Activated naive CD4-positive, alpha-beta T cell treated with anti-CD3 and anti-CD28 coated beads for 36 hours (primary cell): ENCODE measurements around the gene FKBP14. TPM values are rescaled to one million over a fixed set of nuclear protein-coding genes. Genes with fewer than 3 reads are reported as not detected.
"Not testable (repeated sequence)": the region's sequence is repeated elsewhere in the genome, so short reads cannot be mapped to it uniquely, and the experiment has no call there.

ENCODE experiments used
- CTCF ChIA-PET: fragments of 350-600 bp; sonication (Branson Sonifier 250); formaldehyde crosslinking; loops from one replicate; lab custom pipeline; 2021; ENCODE audit warnings: antibody characterized with exemption; lab: Charles Lee
- DNase-seq: peaks from one replicate; pipeline ENCODE4 v3.0.0-alpha.2; 2020
- H3K27ac Mint-ChIP-seq: one replicate; pipeline ENCODE4 v1.8.0; 2021; ENCODE audit warnings: mild to moderate bottlenecking, mixed read lengths
- H3K27me3 Mint-ChIP-seq: one replicate; pipeline ENCODE4 v1.8.0; 2021; ENCODE audit warnings: low read depth, mixed read lengths
- H3K36me3 Mint-ChIP-seq: one replicate; pipeline ENCODE4 v1.8.0; 2021; ENCODE audit warnings: low read depth, mixed read lengths
- H3K4me1 Mint-ChIP-seq: one replicate; pipeline ENCODE4 v1.8.0; 2021; ENCODE audit warnings: low read depth, mixed read lengths
- H3K4me3 Mint-ChIP-seq: one replicate; pipeline ENCODE4 v1.8.0; 2021; ENCODE audit warnings: mild to moderate bottlenecking, moderate library complexity, mixed read lengths
- H3K9me3 Mint-ChIP-seq: one replicate; pipeline ENCODE4 v1.8.0; 2021; ENCODE audit warnings: mixed read lengths
- intact Hi-C: fragments of 100-400 bp; cut with micrococcal nuclease; formaldehyde crosslinking; loops from one replicate; pipeline ENCODE4 v1.15.1; 2023
- total RNA-seq, 2 experiments: library from RNA; stranded (reverse); gene quantifications; one replicate each; pipeline ENCODE4 v1.2.3, GENCODE V29; 2021

Gene FKBP14, protein sequence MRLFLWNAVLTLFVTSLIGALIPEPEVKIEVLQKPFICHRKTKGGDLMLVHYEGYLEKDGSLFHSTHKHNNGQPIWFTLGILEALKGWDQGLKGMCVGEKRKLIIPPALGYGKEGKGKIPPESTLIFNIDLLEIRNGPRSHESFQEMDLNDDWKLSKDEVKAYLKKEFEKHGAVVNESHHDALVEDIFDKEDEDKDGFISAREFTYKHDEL
- 1 to 10 TPM; 4.7 to 5.2 TPM for total RNA-seq

- H3K4me1 Mint-ChIP-seq: peaks cover 27% of the 10 kb centered on the region
- H3K36me3 Mint-ChIP-seq: no peaks in the 10 kb centered on the region
- no peaks in the 10 kb centered on the region for H3K27me3 Mint-ChIP-seq
- peak within 1 kb of the TSS; percentile 75 for H3K27ac Mint-ChIP-seq
- intact Hi-C loops: loop anchor here (1.0 to 5.0 kb wide), 11 partner anchors 36 to 934 kb away; partner anchors contain the start of genes GARS1, GGCT, MINDY4 and SCRN1
- DNase-seq: peak; percentile 96
- no peaks in the 10 kb centered on the region for H3K9me3 Mint-ChIP-seq
- CTCF ChIA-PET: interaction anchor here (0.6 kb wide), 1 partner anchor 35 kb away, joined by 3 read pairs; no protein-coding TSS in a partner anchor
- H3K4me3 Mint-ChIP-seq: no peak within 1 kb of the TSS
Observed at GRCh38 chr7:30026229-30027064, at the start of gene FKBP14. FKBP14 (minus strand) TSS chr7:30026702; CDS start chr7:30026508, 194 bp downstream.

GRCh38 chr7:30074422-30075030 is 48.0 kb upstream of the FKBP14 start:
- no peaks in the 10 kb centered on the region for H3K9me3 Mint-ChIP-seq
- peaks cover 4% of the 10 kb centered on the region for H3K36me3 Mint-ChIP-seq
- H3K4me3 Mint-ChIP-seq: no peak overlapping the region
- CTCF ChIA-PET: interaction anchor here (0.6 to 3.4 kb wide), 5 partner anchors 9 to 1317 kb away, joined by 3 to 16 read pairs (median 3); no protein-coding TSS in a partner anchor
- no peak for DNase-seq
- H3K27me3 Mint-ChIP-seq: no peaks in the 10 kb centered on the region
- no peak overlapping the region for H3K27ac Mint-ChIP-seq
- intact Hi-C loops: loop anchor here (5.0 kb wide), 1 partner anchor 488 kb away; no protein-coding TSS in a partner anchor
- H3K4me1 Mint-ChIP-seq: no peaks in the 10 kb centered on the region

DNA sequence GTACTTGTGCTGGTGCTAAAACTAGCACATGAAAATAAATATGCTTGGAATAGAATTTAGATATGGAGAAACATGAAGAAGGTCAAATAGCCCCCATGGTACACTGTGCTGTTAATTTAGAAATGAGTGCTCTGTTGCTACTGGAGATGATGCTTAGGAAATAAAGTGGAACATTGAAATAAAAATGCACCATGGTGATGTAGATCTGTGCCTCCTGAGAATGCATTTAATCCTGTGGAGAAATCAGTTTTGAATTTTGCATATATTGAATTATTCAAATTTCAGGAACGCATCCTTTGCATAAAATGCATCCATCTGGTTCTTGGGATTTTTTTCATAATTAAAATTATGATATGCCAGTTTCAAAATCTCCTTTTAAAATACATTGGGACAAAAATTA is 46.2 kb upstream of the FKBP14 start:
- Mint-ChIP-seq H3K4me1 (no peaks in the 10 kb centered on the region), H3K27me3 (no peaks in the 10 kb centered on the region), H3K4me3 (no peak overlapping the region), H3K36me3 (peaks cover 2% of the 10 kb centered on the region), H3K9me3 (no peaks in the 10 kb centered on the region), H3K27ac (no peak overlapping the region)
- intact Hi-C loops: loop anchor here (5.0 kb wide), 1 partner anchor 490 kb away; no protein-coding TSS in a partner anchor
- CTCF ChIA-PET: interaction anchor here (1.3 kb wide), 1 partner anchor 9 kb away, joined by 3 read pairs; no protein-coding TSS in a partner anchor
- DNase-seq: no peak

GRCh38 chr7:30070052-30070451 is 43.5 kb upstream of the FKBP14 start:
- no peaks in the 10 kb centered on the region for H3K27me3 Mint-ChIP-seq
- CTCF ChIA-PET: interaction anchor here (0.6 kb wide), 1 partner anchor 95 kb away, joined by 3 read pairs; no protein-coding TSS in a partner anchor
- no peaks in the 10 kb centered on the region for H3K4me1 Mint-ChIP-seq
- no peak overlapping the region for H3K27ac Mint-ChIP-seq
- no peaks in the 10 kb centered on the region for H3K9me3 Mint-ChIP-seq
- intact Hi-C loops: loop anchor here (5.0 kb wide), 1 partner anchor 492 kb away; no protein-coding TSS in a partner anchor
- DNase-seq: no peak
- H3K4me3 Mint-ChIP-seq: no peak overlapping the region
- peaks cover 2% of the 10 kb centered on the region for H3K36me3 Mint-ChIP-seq

DNA sequence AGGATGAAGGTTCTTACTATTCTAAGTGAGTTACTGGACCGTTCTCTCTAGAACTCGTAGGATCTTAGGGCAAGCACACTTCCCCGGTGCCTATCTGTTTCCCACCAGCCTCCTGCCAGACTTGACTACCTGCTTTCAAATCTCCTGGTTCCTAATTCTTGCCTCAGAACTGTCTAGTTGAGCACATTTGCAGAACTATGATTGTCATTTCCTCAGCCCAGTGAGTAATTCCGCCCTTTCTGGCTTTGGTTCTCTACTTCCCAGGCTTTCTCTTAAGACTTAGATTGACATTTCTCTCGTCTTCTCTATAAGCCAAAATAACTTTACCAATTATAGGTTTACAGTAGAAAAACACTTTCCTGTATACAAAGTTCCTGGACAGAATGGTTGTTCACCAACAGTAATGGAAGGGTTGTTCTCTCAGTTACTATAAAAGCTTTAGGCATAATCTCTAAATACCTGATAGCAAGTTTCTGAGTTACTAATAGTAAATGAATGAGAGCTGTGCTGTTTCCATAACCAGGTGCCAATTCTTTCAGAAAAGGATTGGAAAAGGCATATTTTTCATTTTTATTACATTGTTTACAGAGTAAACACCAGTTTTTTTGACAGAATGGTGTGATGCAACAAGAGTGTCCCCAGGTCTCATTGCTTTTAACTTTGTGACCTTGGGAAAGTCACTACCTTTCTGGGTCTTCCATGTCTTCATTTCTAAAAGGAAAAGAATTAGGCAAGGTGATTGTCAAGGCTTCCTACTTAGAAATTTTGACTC is 42.8 kb upstream of the FKBP14 start:
- Mint-ChIP-seq H3K27me3 (no peaks in the 10 kb centered on the region), H3K36me3 (peaks cover 6% of the 10 kb centered on the region), H3K27ac (no peak overlapping the region), H3K9me3 (no peaks in the 10 kb centered on the region), H3K4me3 (no peak overlapping the region), H3K4me1 (no peaks in the 10 kb centered on the region)
- intact Hi-C loops: no loop called here
- no peak for DNase-seq
- CTCF ChIA-PET: no interaction called here

GRCh38 chr7:30068117-30068516 is 41.6 kb upstream of the FKBP14 start:
- no peak overlapping the region for H3K4me3 Mint-ChIP-seq
- no peak for DNase-seq
- no peaks in the 10 kb centered on the region for H3K4me1 Mint-ChIP-seq
- CTCF ChIA-PET: no interaction called here
- H3K36me3 Mint-ChIP-seq: peaks cover 10% of the 10 kb centered on the region
- no peaks in the 10 kb centered on the region for H3K9me3 Mint-ChIP-seq
- H3K27me3 Mint-ChIP-seq: no peaks in the 10 kb centered on the region
- intact Hi-C loops: no loop called here
- no peak overlapping the region for H3K27ac Mint-ChIP-seq

GRCh38 chr7:30066687-30067086 is 40.2 kb upstream of the FKBP14 start:
- Mint-ChIP-seq H3K27me3 (no peaks in the 10 kb centered on the region), H3K27ac (no peak overlapping the region), H3K4me3 (no peak overlapping the region), H3K4me1 (peaks cover 1% of the 10 kb centered on the region), H3K36me3 (peaks cover 11% of the 10 kb centered on the region), H3K9me3 (no peaks in the 10 kb centered on the region)
- CTCF ChIA-PET: no interaction called here
- no peak for DNase-seq
- intact Hi-C loops: no loop called here

- H3K27me3 Mint-ChIP-seq: no peaks in the 10 kb centered on the region
- CTCF ChIA-PET: interaction anchor here (0.6 to 1.3 kb wide), 2 partner anchors 9 to 35 kb away, joined by 3 read pairs; no protein-coding TSS in a partner anchor
Observed at GRCh38 chr7:30065746-30066145, 39.2 kb upstream of the FKBP14 start.

GRCh38 chr7:30062587-30062986 is 36.1 kb upstream of the FKBP14 start:
- peaks cover 10% of the 10 kb centered on the region for H3K36me3 Mint-ChIP-seq
- H3K4me3 Mint-ChIP-seq: no peak overlapping the region
- H3K27ac Mint-ChIP-seq: no peak overlapping the region
- intact Hi-C loops: loop anchor here (1.0 to 5.0 kb wide), 6 partner anchors 36 to 1140 kb away; partner anchors contain the start of gene FKBP14
- no peaks in the 10 kb centered on the region for H3K27me3 Mint-ChIP-seq
- no peaks in the 10 kb centered on the region for H3K9me3 Mint-ChIP-seq
- CTCF ChIA-PET: interaction anchor here (0.8 to 3.4 kb wide), 14 partner anchors 10 to 314 kb away, joined by 3 to 16 read pairs (median 4); no protein-coding TSS in a partner anchor
- H3K4me1 Mint-ChIP-seq: peaks cover 5% of the 10 kb centered on the region
- DNase-seq: no peak

More at GRCh38 chr7:30065746-30066145, 39.2 kb upstream of the FKBP14 start:
- Mint-ChIP-seq H3K4me3 (no peak overlapping the region), H3K36me3 (peaks cover 10% of the 10 kb centered on the region), H3K27ac (no peak overlapping the region), H3K4me1 (peaks cover 5% of the 10 kb centered on the region), H3K9me3 (no peaks in the 10 kb centered on the region)
- no peak for DNase-seq
- intact Hi-C loops: no loop called here

GRCh38 chr7:30061786-30062185 is 35.3 kb upstream of the FKBP14 start:
- H3K9me3 Mint-ChIP-seq, H3K27ac Mint-ChIP-seq, H3K4me1 Mint-ChIP-seq, H3K27me3 Mint-ChIP-seq, H3K4me3 Mint-ChIP-seq: not testable (repeated sequence)
- CTCF ChIA-PET: interaction anchor here (0.6 to 3.4 kb wide), 26 partner anchors 9 to 534 kb away, joined by 3 to 16 read pairs (median 4); partner anchors contain the start of genes FKBP14 and PLEKHA8
- intact Hi-C loops: loop anchor here (1.0 to 5.0 kb wide), 6 partner anchors 35 to 1139 kb away; partner anchors contain the start of gene FKBP14
- DNase-seq: peak; percentile 61
- peaks cover 15% of the 10 kb centered on the region for H3K36me3 Mint-ChIP-seq

GRCh38 chr7:30057741-30058140 is 31.2 kb upstream of the FKBP14 start:
- CTCF ChIA-PET: no interaction called here
- no peaks in the 10 kb centered on the region for H3K27me3 Mint-ChIP-seq
- H3K27ac Mint-ChIP-seq: no peak overlapping the region
- DNase-seq: no peak
- intact Hi-C loops: no loop called here
- peaks cover 5% of the 10 kb centered on the region for H3K4me1 Mint-ChIP-seq
- no peaks in the 10 kb centered on the region for H3K9me3 Mint-ChIP-seq
- no peak overlapping the region for H3K4me3 Mint-ChIP-seq
- peaks cover 6% of the 10 kb centered on the region for H3K36me3 Mint-ChIP-seq
